Chondrocyte (in vitro differentiated cells): ENCODE measurements around the gene TBC1D5. TPM values are rescaled to one million over a fixed set of nuclear protein-coding genes. Genes with fewer than 3 reads are reported as not detected.
"Not testable (repeated sequence)": the region's sequence is repeated elsewhere in the genome, so short reads cannot be mapped to it uniquely, and the experiment has no call there.

ENCODE experiments used
- DNase-seq: peaks from one replicate; pipeline ENCODE4 v3.0.0; 2021; ENCODE audit warnings: mixed read lengths, low spot score
- H3K27ac Mint-ChIP-seq: one replicate; pipeline ENCODE4 v1.8.0; 2021; ENCODE audit warnings: mild to moderate bottlenecking, moderate library complexity, mixed read lengths; ENCODE audit not compliant: unreplicated experiment
- H3K27me3 Mint-ChIP-seq: 2 replicates; pipeline ENCODE4 v1.8.0; 2021; ENCODE audit warnings: low read depth, mixed read lengths
- H3K36me3 Mint-ChIP-seq: 2 replicates; pipeline ENCODE4 v1.8.0; 2021; ENCODE audit warnings: low read depth, mixed read lengths
- H3K4me1 Mint-ChIP-seq: 2 replicates; pipeline ENCODE4 v1.8.0; 2021; ENCODE audit warnings: low read depth, mild to moderate bottlenecking, mixed read lengths
- H3K4me3 Mint-ChIP-seq: one replicate; pipeline ENCODE4 v1.8.0; 2021; ENCODE audit warnings: mild to moderate bottlenecking, moderate library complexity, mixed read lengths; ENCODE audit not compliant: unreplicated experiment
- H3K9me3 Mint-ChIP-seq: 2 replicates; pipeline ENCODE4 v1.8.0; 2021; ENCODE audit warnings: low read depth, mixed read lengths
- CTCF ChIP-seq: fragments of 200-600 bp; sonication (generic); IDR thresholded peaks from 2 replicates; pipeline ENCODE4 v1.5.0; 2021; ENCODE audit warnings: antibody characterized with exemption, mild to moderate bottlenecking, moderate library complexity
- total RNA-seq: library from RNA; stranded (reverse); gene quantifications from 3 replicates; pipeline ENCODE4 v1.2.1, GENCODE V29; 2021

Gene TBC1D5
- total RNA-seq, 1 donor from 2014 or later: 44.6 TPM

- no peak overlapping the region for H3K4me3 Mint-ChIP-seq
These were observed 34.5 kb downstream of the TBC1D5 start for GRCh38 chr3:17707813-17708543.

GRCh38 chr3:17705991-17706390, 36.4 kb downstream of the TBC1D5 start:
- H3K9me3 Mint-ChIP-seq, H3K36me3 Mint-ChIP-seq, H3K4me3 Mint-ChIP-seq: not testable (repeated sequence)

More at GRCh38 chr3:17707813-17708543, 34.5 kb downstream of the TBC1D5 start:
- H3K4me1 Mint-ChIP-seq: no peaks in the 10 kb centered on the region
- no peak for DNase-seq
- no peak overlapping the region for H3K27ac Mint-ChIP-seq
- H3K36me3 Mint-ChIP-seq: peaks cover 1% of the 10 kb centered on the region
- TF ChIP-seq CTCF: no peak
- H3K27me3 Mint-ChIP-seq: no peaks in the 10 kb centered on the region
- H3K9me3 Mint-ChIP-seq: no peaks in the 10 kb centered on the region

GRCh38 chr3:17699815-17700214, 42.6 kb downstream of the TBC1D5 start:
- not testable (repeated sequence) for H3K27ac Mint-ChIP-seq, H3K4me3 Mint-ChIP-seq, H3K4me1 Mint-ChIP-seq, H3K9me3 Mint-ChIP-seq, H3K36me3 Mint-ChIP-seq, H3K27me3 Mint-ChIP-seq, DNase-seq

More at GRCh38 chr3:17705991-17706390, 36.4 kb downstream of the TBC1D5 start:
- not testable (repeated sequence) for H3K4me1 Mint-ChIP-seq, H3K27ac Mint-ChIP-seq, H3K27me3 Mint-ChIP-seq, DNase-seq

GRCh38 chr3:17695665-17696064, 46.8 kb downstream of the TBC1D5 start:
- not testable (repeated sequence) for H3K4me1 Mint-ChIP-seq, H3K27me3 Mint-ChIP-seq, H3K27ac Mint-ChIP-seq, H3K36me3 Mint-ChIP-seq, DNase-seq, H3K4me3 Mint-ChIP-seq
- peaks cover 13% of the 10 kb centered on the region for H3K9me3 Mint-ChIP-seq

- H3K36me3 Mint-ChIP-seq, DNase-seq, H3K4me1 Mint-ChIP-seq, H3K27ac Mint-ChIP-seq, H3K4me3 Mint-ChIP-seq, H3K27me3 Mint-ChIP-seq, H3K9me3 Mint-ChIP-seq: not testable (repeated sequence)
These were observed 48.8 kb downstream of the TBC1D5 start for GRCh38 chr3:17693670-17693999.

- not testable (repeated sequence) for H3K4me3 Mint-ChIP-seq, H3K27me3 Mint-ChIP-seq, H3K36me3 Mint-ChIP-seq, H3K27ac Mint-ChIP-seq, DNase-seq, H3K4me1 Mint-ChIP-seq, H3K9me3 Mint-ChIP-seq
These were observed 49.4 kb downstream of the TBC1D5 start for GRCh38 chr3:17692846-17693669.

GRCh38 chr3:17687566-17687965, 54.9 kb downstream of the TBC1D5 start:
- DNase-seq: no peak
- peaks cover 5% of the 10 kb centered on the region for H3K4me1 Mint-ChIP-seq
- TF ChIP-seq CTCF: no peak
- no peaks in the 10 kb centered on the region for H3K36me3 Mint-ChIP-seq
- H3K4me3 Mint-ChIP-seq: no peak overlapping the region
- H3K9me3 Mint-ChIP-seq: no peaks in the 10 kb centered on the region
- H3K27ac Mint-ChIP-seq: no peak overlapping the region
- H3K27me3 Mint-ChIP-seq: no peaks in the 10 kb centered on the region
